Measurements from ENCODE around the gene PYHIN1. TPM values are rescaled to one million over a fixed set of nuclear protein-coding genes. Genes with fewer than 3 reads are reported as not detected.

Gene PYHIN1
- total RNA-seq (2014; rRNA removed; shearing (Covaris generic)) (not detected in 2 replicates), polyA plus RNA-seq (2016; fragmentation: Nextera tagmentation; extraction: Ambion mirVana) (not detected in 2 replicates)

GRCh38 chr1:158931055-158931737, at the start of gene PYHIN1:
PYHIN1 (plus strand) TSS chr1:158931552; CDS start chr1:158936911, 5,359 bp downstream.
- H4K20me1 ChIP-seq (ENCODE audit: insufficient read depth) = no peaks in the 10 kb centered on the region
- in situ Hi-C loops (cut with MboI) = no loop called here
- H3K9ac ChIP-seq = no peak within 1 kb of the TSS
- no peak within 1 kb of the TSS for H3K4me3 ChIP-seq
- H3K4me2 ChIP-seq (ENCODE audit: unreplicated experiment) = no peak within 1 kb of the TSS
- H3K9me2 ChIP-seq (ENCODE audit: insufficient read depth) = no peaks in the 10 kb centered on the region
- TF ChIP-seq EZH2phosphoT487 (IDR thresholded peaks at IDR 0.05; ENCODE audit: insufficient read depth, low read depth) = no peak
- no peak within 1 kb of the TSS for H2AFZ ChIP-seq
- no peaks in the 10 kb centered on the region for H3K79me2 ChIP-seq (ENCODE audit: insufficient read depth)
- no peaks in the 10 kb centered on the region for H3K4me1 ChIP-seq (ENCODE audit: insufficient read depth)
- no peaks in the 10 kb centered on the region for H3F3A ChIP-seq (ENCODE audit: insufficient read depth)
- no peak for DNase-seq
- H3K9me3 ChIP-seq (ENCODE audit: low read depth) = no peaks in the 10 kb centered on the region
- WGBS, 2 experiments (ENCODE audit: low coverage in 1 of 2, low lambda C conversion rate in 2 of 2, missing lambda C conversion rate in 2 of 2) = 23 to 26% methylated on average over 3 of the region's 3 CpGs
- H3K27ac ChIP-seq = no peak within 1 kb of the TSS
- no peaks in the 10 kb centered on the region for H3K36me3 ChIP-seq (ENCODE audit: low read depth)
- 0 out of 2 replicates have a peak, but pooled peaks cover 4% of the 10 kb centered on the region for H3K27me3 ChIP-seq (replicated peaks; ENCODE audit: insufficient read depth)

DNA sequence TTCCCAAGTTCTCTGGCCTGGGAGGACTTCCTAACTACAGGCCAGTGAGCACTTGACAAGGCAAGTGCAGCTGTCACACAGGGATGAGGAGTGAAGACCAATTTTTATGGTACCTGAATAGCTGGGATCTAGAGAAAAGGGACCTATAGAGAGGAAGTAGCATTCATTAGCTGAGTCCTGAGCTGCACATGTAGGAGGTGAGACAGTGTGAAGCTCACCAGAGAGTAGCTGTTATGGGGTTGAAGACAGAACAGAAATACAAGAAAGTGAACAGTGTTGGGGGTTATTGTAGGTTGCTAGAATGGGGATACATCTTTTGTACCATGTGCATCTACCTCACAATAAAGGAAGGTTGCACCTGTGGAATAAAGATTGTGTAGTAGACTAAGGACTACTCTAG, 37.7 kb upstream of the PYHIN1 start:
- Histone ChIP-seq H3K4me1 (ENCODE audit: insufficient read depth) (no peaks in the 10 kb centered on the region), H3K9me2 (ENCODE audit: insufficient read depth) (no peaks in the 10 kb centered on the region), H3K79me2 (ENCODE audit: insufficient read depth) (no peaks in the 10 kb centered on the region), H3K4me2 (ENCODE audit: unreplicated experiment) (no peak overlapping the region), H3K36me3 (ENCODE audit: low read depth) (no peaks in the 10 kb centered on the region), H3K4me3 (no peak overlapping the region), H4K20me1 (ENCODE audit: insufficient read depth) (no peaks in the 10 kb centered on the region), H3K9me3 (ENCODE audit: low read depth) (no peaks in the 10 kb centered on the region), H3F3A (ENCODE audit: insufficient read depth) (no peaks in the 10 kb centered on the region), H3K27ac (no peak overlapping the region), H3K27me3 (replicated peaks; ENCODE audit: insufficient read depth) (no peaks in the 10 kb centered on the region), H3K9ac (no peak overlapping the region), H2AFZ (no peak overlapping the region)
- no peak for DNase-seq
- in situ Hi-C loops (cut with MboI) = no loop called here
- TF ChIP-seq EZH2 (IDR thresholded peaks at IDR 0.05; ENCODE audit: insufficient read depth, poor library complexity, severe bottlenecking) (no peak), EZH2phosphoT487 (IDR thresholded peaks at IDR 0.05; ENCODE audit: insufficient read depth, low read depth) (no peak)

DNA sequence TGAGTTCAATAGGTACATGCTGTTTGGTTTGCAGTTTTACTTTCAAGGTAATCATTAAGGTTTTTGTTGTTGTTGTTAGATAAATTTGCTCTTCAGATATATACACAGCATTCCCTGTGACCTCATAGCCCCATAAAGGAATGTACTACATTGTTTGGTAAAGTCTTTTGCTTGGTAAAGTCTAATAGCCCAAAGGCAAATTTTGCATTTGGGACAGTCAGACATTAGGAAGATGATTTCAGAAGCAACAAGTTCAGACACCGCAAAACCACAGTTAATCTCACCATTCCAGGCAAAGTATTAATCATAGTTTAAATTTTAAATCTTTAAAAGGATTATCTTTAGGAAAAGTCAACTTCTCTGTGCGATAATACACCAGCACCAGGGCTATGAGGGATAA, 32.6 kb upstream of the PYHIN1 start:
- Histone ChIP-seq H3K4me3 (no peak overlapping the region), H3K9me2 (ENCODE audit: insufficient read depth) (no peaks in the 10 kb centered on the region), H3K4me2 (ENCODE audit: unreplicated experiment) (no peak overlapping the region), H3K27ac (no peak overlapping the region), H3K9ac (no peak overlapping the region), H3K27me3 (replicated peaks; ENCODE audit: insufficient read depth) (no peaks in the 10 kb centered on the region), H4K20me1 (ENCODE audit: insufficient read depth) (0 out of 2 replicates have a peak, but pooled peaks cover 4% of the 10 kb centered on the region), H3K36me3 (ENCODE audit: low read depth) (no peaks in the 10 kb centered on the region), H3F3A (ENCODE audit: insufficient read depth) (no peaks in the 10 kb centered on the region), H3K9me3 (ENCODE audit: low read depth) (no peaks in the 10 kb centered on the region), H2AFZ (no peak overlapping the region), H3K4me1 (ENCODE audit: insufficient read depth) (no peaks in the 10 kb centered on the region), H3K79me2 (ENCODE audit: insufficient read depth) (no peaks in the 10 kb centered on the region)
- in situ Hi-C loops (cut with MboI) = no loop called here
- TF ChIP-seq EZH2phosphoT487 (IDR thresholded peaks at IDR 0.05; ENCODE audit: insufficient read depth, low read depth) (no peak), EZH2 (IDR thresholded peaks at IDR 0.05; ENCODE audit: insufficient read depth, poor library complexity, severe bottlenecking) (no peak)
- WGBS, 2 experiments (ENCODE audit: low coverage in 1 of 2, low lambda C conversion rate in 2 of 2, missing lambda C conversion rate in 2 of 2) = 51 to 75% methylated on average over 2 of the region's 2 CpGs
- DNase-seq = no peak

DNA sequence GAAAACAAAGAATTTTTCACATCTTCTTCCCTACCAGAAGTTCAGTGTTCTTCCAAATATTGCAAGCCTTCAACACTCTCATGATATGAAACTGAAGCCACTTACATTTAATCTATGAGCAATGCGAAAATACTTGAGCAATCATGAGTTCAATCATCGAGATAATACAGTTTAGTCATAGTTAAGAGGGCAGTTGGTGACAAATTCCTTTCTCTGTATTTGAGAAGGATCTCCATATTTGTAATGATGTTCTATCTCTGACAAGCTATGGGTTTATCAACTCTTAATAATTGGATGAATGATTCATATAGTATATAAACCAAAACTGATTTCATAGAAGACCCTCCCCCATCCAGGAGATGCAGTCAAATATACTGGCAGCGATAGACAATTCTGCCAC, 29.7 kb upstream of the PYHIN1 start:
- H3K4me2 ChIP-seq (ENCODE audit: unreplicated experiment) = no peak overlapping the region
- DNase-seq = no peak
- H4K20me1 ChIP-seq (ENCODE audit: insufficient read depth) = 0 out of 2 replicates have a peak, but pooled peaks cover 4% of the 10 kb centered on the region
- H3K36me3 ChIP-seq (ENCODE audit: low read depth) = no peaks in the 10 kb centered on the region
- no peak overlapping the region for H2AFZ ChIP-seq
- no peak for TF ChIP-seq EZH2phosphoT487 (IDR thresholded peaks at IDR 0.05; ENCODE audit: insufficient read depth, low read depth)
- TF ChIP-seq EZH2 (IDR thresholded peaks at IDR 0.05; ENCODE audit: insufficient read depth, poor library complexity, severe bottlenecking) = no peak
- H3K27me3 ChIP-seq (replicated peaks; ENCODE audit: insufficient read depth) = no peaks in the 10 kb centered on the region
- H3K9me2 ChIP-seq (ENCODE audit: insufficient read depth) = no peaks in the 10 kb centered on the region
- no peak overlapping the region for H3K27ac ChIP-seq
- in situ Hi-C loops (cut with MboI) = no loop called here
- H3K9me3 ChIP-seq (ENCODE audit: low read depth) = no peaks in the 10 kb centered on the region
- H3K4me1 ChIP-seq (ENCODE audit: insufficient read depth) = no peaks in the 10 kb centered on the region
- H3K79me2 ChIP-seq (ENCODE audit: insufficient read depth) = no peaks in the 10 kb centered on the region
- H3K9ac ChIP-seq = no peak overlapping the region
- H3K4me3 ChIP-seq = no peak overlapping the region
- H3F3A ChIP-seq (ENCODE audit: insufficient read depth) = no peaks in the 10 kb centered on the region
- 14 to 19% methylated on average over 3 of the region's 3 CpGs for WGBS, 2 experiments (ENCODE audit: low coverage in 1 of 2, low lambda C conversion rate in 2 of 2, missing lambda C conversion rate in 2 of 2)

Measured in GM23248 (cell line).